ENCODE measurements around the gene ARFIP1. TPM values are rescaled to one million over a fixed set of nuclear protein-coding genes. Genes with fewer than 3 reads are reported as not detected.
A peak's percentile ranks its signal among the peaks of the same experiment; 100 is the strongest.

The ARFIP1 gene
- total and polyA plus RNA-seq, 9 of the 15 experiments (the other 6 are each of a cell fraction or from before 2014, with no cell fraction given): 14.1 to 25.1 (median 20.9) TPM

- TF ChIP-seq SPI1 (IDR thresholded peaks at IDR 0.05; ENCODE audit: borderline replicate concordance, low read depth, low read length) (no peak), ZHX1 (conservative IDR thresholded peaks at IDR 0.05; ENCODE audit: low read length) (no peak), PHF21A (IDR thresholded peaks at IDR 0.05; ENCODE audit: borderline replicate concordance, low read depth) (no peak), PPARD (CRISPR knock-in tag; IDR thresholded peaks at IDR 0.05) (no peak), ZFX (CRISPR knock-in tag; IDR thresholded peaks at IDR 0.05) (0 out of 2 replicates have a peak, but pooled peaks have one; percentile 9), E2F3 (CRISPR knock-in tag; IDR thresholded peaks at IDR 0.05) (no peak), ESRRB (CRISPR knock-in tag; IDR thresholded peaks at IDR 0.05; ENCODE audit: borderline replicate concordance) (no peak), BCOR (IDR thresholded peaks at IDR 0.05) (no peak), DNMT1 (IDR thresholded peaks at IDR 0.05) (no peak), ZNF77 (CRISPR knock-in tag; IDR thresholded peaks at IDR 0.05) (no peak), XRCC5 (IDR thresholded peaks at IDR 0.05; ENCODE audit: low read depth, low read length) (no peak), SFPQ (IDR thresholded peaks at IDR 0.05; ENCODE audit: low read depth, low read length) (no peak), RHOXF2B (CRISPR knock-in tag; conservative IDR thresholded peaks at IDR 0.05) (no peak), SMARCB1 (IDR thresholded peaks at IDR 0.05; ENCODE audit: insufficient read length, low read depth) (no peak), MNT (conservative IDR thresholded peaks at IDR 0.05) (no peak), MAX (CRISPR knock-in tag; IDR thresholded peaks at IDR 0.05) (0 out of 2 replicates have a peak, but pooled peaks have one; percentile 15), ZNF431 (CRISPR knock-in tag; IDR thresholded peaks at IDR 0.05) (0 out of 2 replicates have a peak, but pooled peaks have one; percentile 29)
- TF ChIP-seq, protein P1, sequence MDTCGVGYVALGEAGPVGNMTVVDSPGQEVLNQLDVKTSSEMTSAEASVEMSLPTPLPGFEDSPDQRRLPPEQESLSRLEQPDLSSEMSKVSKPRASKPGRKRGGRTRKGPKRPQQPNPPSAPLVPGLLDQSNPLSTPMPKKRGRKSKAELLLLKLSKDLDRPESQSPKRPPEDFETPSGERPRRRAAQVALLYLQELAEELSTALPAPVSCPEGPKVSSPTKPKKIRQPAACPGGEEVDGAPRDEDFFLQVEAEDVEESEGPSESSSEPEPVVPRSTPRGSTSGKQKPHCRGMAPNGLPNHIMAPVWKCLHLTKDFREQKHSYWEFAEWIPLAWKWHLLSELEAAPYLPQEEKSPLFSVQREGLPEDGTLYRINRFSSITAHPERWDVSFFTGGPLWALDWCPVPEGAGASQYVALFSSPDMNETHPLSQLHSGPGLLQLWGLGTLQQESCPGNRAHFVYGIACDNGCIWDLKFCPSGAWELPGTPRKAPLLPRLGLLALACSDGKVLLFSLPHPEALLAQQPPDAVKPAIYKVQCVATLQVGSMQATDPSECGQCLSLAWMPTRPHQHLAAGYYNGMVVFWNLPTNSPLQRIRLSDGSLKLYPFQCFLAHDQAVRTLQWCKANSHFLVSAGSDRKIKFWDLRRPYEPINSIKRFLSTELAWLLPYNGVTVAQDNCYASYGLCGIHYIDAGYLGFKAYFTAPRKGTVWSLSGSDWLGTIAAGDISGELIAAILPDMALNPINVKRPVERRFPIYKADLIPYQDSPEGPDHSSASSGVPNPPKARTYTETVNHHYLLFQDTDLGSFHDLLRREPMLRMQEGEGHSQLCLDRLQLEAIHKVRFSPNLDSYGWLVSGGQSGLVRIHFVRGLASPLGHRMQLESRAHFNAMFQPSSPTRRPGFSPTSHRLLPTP (IDR thresholded peaks at IDR 0.05; ENCODE audit: borderline replicate concordance, extremely low read depth, insufficient read length): no peak
Measured at GRCh38 chr4:152937336-152938236, 157.8 kb downstream of the ARFIP1 start (continued).
